HEK293T (cell line): ENCODE results near the gene ZNRF3.

Experiments
- CTCF ChIA-PET: fragments of 350-600 bp; formaldehyde crosslinking; extraction: SDS; loops from one replicate; lab custom pipeline; 2021; ENCODE audit warnings: antibody characterized with exemption, inconsistent platforms; lab: Yijun Ruan, JAX
- POLR2A ChIA-PET: fragments of 350-600 bp; formaldehyde crosslinking; extraction: SDS; loops from one replicate; lab custom pipeline; 2020; ENCODE audit warnings: antibody characterized with exemption, inconsistent platforms; lab: Yijun Ruan, JAX
- DNase-seq: peaks from one replicate; pipeline ENCODE4 v3.0.0; 2012; ENCODE audit warnings: mixed read lengths; ENCODE audit errors: extremely low spot score
- ARNT ChIP-seq: fragments of 450-650 bp; IDR thresholded peaks from 2 replicates; pipeline ENCODE4 v1.6.1; 2017; ENCODE audit warnings: mild to moderate bottlenecking
- BHLHE40 ChIP-seq: fragments of 450-650 bp; IDR thresholded peaks from 2 replicates; pipeline ENCODE4 v1.6.1; 2016; ENCODE audit warnings: mild to moderate bottlenecking, moderate library complexity, borderline replicate concordance
- CTBP1 ChIP-seq: fragments of 450-650 bp; IDR thresholded peaks from 2 replicates; pipeline ENCODE4 v1.6.1; 2016; ENCODE audit warnings: borderline replicate concordance
- ELF4 ChIP-seq: fragments of 450-650 bp; IDR thresholded peaks from 2 replicates; pipeline ENCODE4 v1.6.1; 2017; ENCODE audit warnings: antibody characterized with exemption
- FOXA1 ChIP-seq: fragments of 450-650 bp; IDR thresholded peaks from 2 replicates; pipeline ENCODE4 v1.6.1; 2016; ENCODE audit warnings: mild to moderate bottlenecking
- FOXK2 ChIP-seq: fragments of 450-650 bp; IDR thresholded peaks from 2 replicates; pipeline ENCODE4 v1.6.1; 2016; ENCODE audit warnings: mild to moderate bottlenecking
- FOXM1 ChIP-seq: fragments of 450-650 bp; IDR thresholded peaks from 2 replicates; pipeline ENCODE4 v1.6.1; 2017; ENCODE audit warnings: mild to moderate bottlenecking, borderline replicate concordance
- HDGF ChIP-seq: fragments of 450-650 bp; IDR thresholded peaks from 2 replicates; pipeline ENCODE4 v1.6.1; 2017; ENCODE audit warnings: antibody characterized with exemption, borderline replicate concordance
- L3MBTL2 ChIP-seq: fragments of 450-650 bp; conservative IDR thresholded peaks from 2 replicates; pipeline ENCODE4 v1.6.1; 2016; ENCODE audit warnings: mild to moderate bottlenecking
- LEF1 ChIP-seq: fragments of 450-650 bp; IDR thresholded peaks from 2 replicates; pipeline ENCODE4 v1.6.1; 2017; ENCODE audit warnings: mild to moderate bottlenecking, borderline replicate concordance
- NFRKB ChIP-seq: fragments of 450-650 bp; IDR thresholded peaks from 2 replicates; pipeline ENCODE4 v1.6.1; 2016; ENCODE audit warnings: mild to moderate bottlenecking, moderate library complexity
- SP1 ChIP-seq: fragments of 450-650 bp; IDR thresholded peaks from 2 replicates; pipeline ENCODE4 v1.6.1; 2017
- SUZ12 ChIP-seq: fragments of 450-650 bp; IDR thresholded peaks from 2 replicates; pipeline ENCODE4 v1.6.1; 2016; ENCODE audit warnings: mild to moderate bottlenecking
- TARDBP ChIP-seq: fragments of 450-650 bp; IDR thresholded peaks from 2 replicates; pipeline ENCODE4 v1.6.1; 2016
- ZNF384 ChIP-seq: fragments of 450-650 bp; IDR thresholded peaks from 2 replicates; pipeline ENCODE4 v1.6.1; 2016
- TF ChIP-seq, protein P1 (sequence below): fragments of 450-650 bp; IDR thresholded peaks from 2 replicates; pipeline ENCODE4 v1.6.1; 2016

Gene ZNRF3

GRCh38 chr22:29022101-29022817, 138.9 kb downstream of the ZNRF3 start:
- ChIA-PET CTCF (no interaction called here), POLR2A (no interaction called here)
- no peak for TF ChIP-seq NFRKB
- TF ChIP-seq ARNT, result no peak
- TF ChIP-seq ELF4, result no peak
- no peak for DNase-seq

- TF ChIP-seq SUZ12, result no peak
- no peak for TF ChIP-seq FOXM1
- TF ChIP-seq CTBP1, result no peak
- DNase-seq, result no peak
- ChIA-PET CTCF (no interaction called here), POLR2A (no interaction called here)
These were observed 139.9 kb downstream of the ZNRF3 start for GRCh38 chr22:29023172-29023796.

DNA sequence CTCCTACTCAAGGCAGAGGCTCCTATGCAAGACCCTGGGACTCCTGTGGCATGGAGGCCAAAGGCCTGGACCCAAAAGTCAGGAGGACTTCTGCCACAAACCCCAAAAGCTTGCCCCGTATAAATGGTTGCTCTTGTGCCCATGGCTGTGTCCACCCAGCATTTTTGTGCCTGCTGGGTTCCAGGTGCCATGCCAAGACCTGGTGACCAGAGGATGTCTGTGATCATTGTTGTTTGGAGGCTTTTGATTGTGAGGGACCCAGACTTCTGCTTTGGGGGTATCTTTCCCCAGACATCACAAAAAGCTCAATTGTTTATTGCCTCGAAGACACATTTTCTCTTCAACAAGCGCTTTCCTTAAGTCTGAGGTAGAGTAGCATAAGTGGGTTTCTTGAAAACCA, 143.2 kb downstream of the ZNRF3 start:
- CTCF ChIA-PET, result no interaction called here
- POLR2A ChIA-PET, result interaction anchor here (2.6 kb wide), 1 partner anchor 144 kb away, joined by 8 read pairs; the partner anchor contains the start of gene ZNRF3
- no peak for TF ChIP-seq ZNF384
- no peak for TF ChIP-seq LEF1
- TF ChIP-seq NFRKB, result no peak
- TF ChIP-seq BHLHE40, result no peak
- TF ChIP-seq L3MBTL2, result no peak
- no peak for TF ChIP-seq CTBP1
- TF ChIP-seq SUZ12, result no peak
- no peak for TF ChIP-seq HDGF
- no peak for DNase-seq

DNA sequence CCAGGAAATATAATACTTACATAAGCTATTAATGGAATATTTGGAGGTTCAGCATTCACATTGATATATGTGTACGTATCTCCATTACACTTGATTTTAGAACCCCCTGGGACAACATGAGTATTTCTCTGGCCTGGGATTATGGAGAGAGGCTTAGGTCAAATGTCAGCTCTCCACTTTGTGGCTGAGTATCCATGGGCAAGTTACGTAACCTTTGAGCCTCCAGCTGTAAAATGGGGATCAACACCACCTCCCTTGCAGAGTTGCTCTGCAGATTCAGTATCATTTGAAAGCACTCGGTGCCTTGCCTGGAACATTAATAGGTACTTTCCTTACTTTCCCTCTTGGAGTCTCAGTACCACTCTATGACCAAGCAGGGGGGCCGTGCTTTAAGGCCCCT, 145.1 kb downstream of the ZNRF3 start:
- ChIA-PET CTCF (no interaction called here), POLR2A (interaction anchor here (2.6 kb wide), 1 partner anchor 146 kb away, joined by 8 read pairs; the partner anchor contains the start of gene ZNRF3)
- TF ChIP-seq HDGF (no peak), ZNF384 (no peak), SP1 (no peak), NFRKB (no peak), BHLHE40 (no peak), FOXK2 (no peak), LEF1 (no peak), TARDBP (no peak), SUZ12 (no peak), L3MBTL2 (no peak), FOXA1 (no peak), ARNT (no peak)
- TF ChIP-seq, protein P1, sequence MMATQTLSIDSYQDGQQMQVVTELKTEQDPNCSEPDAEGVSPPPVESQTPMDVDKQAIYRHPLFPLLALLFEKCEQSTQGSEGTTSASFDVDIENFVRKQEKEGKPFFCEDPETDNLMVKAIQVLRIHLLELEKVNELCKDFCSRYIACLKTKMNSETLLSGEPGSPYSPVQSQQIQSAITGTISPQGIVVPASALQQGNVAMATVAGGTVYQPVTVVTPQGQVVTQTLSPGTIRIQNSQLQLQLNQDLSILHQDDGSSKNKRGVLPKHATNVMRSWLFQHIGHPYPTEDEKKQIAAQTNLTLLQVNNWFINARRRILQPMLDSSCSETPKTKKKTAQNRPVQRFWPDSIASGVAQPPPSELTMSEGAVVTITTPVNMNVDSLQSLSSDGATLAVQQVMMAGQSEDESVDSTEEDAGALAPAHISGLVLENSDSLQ, result no peak
- no peak for DNase-seq

DNA sequence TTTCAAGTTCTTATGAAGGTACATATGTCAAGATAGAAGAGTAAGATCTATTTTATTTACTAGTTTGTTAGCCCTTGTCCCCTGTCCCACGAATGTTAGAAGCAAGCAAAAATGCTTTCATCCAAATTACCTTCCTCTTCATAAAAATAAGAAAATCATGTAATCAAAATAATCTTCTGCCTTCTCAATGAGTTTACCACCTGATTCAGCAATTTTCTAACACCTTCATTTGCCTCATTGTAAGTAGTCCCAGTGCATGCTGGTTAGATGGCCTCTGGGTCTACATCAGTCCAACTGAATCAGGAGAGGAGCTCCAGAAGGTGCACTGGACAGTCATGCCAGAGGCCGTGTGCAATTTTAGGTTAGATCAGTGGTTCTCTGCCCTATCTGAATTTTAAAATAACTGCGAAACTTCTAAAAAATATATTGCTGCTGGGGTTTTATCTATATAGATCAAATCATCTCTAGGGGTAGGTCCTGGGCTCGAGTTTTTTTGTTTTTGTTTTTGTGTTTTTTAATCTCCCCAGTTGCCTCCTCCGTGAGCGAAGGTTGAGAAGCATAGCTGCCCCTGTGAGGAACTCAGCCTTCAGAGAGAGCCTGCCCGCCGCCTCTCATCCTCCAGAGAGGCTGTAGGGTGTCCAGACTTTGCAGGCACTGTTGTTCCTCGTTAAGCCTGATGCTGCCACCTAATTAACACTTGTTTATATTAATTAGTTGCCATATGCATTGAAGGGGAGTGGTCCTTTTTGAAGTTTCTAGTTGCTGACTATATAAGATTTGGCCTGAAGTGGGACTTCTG, 146.0 kb downstream of the ZNRF3 start:
- no peak for TF ChIP-seq HDGF
- no peak for TF ChIP-seq FOXM1
- no peak for TF ChIP-seq CTBP1
- no peak for TF ChIP-seq FOXK2
- no peak for TF ChIP-seq ZNF384
- TF ChIP-seq ARNT, result no peak
- ChIA-PET CTCF (interaction anchor here (1.2 kb wide), 1 partner anchor 12 kb away, joined by 3 read pairs; no protein-coding TSS in a partner anchor), POLR2A (interaction anchor here (0.8 kb wide), 1 partner anchor 146 kb away, joined by 3 read pairs; the partner anchor contains the start of gene ZNRF3)
- no peak for DNase-seq

GRCh38 chr22:29030016-29030617, 146.7 kb downstream of the ZNRF3 start:
- DNase-seq, result no peak
- CTCF ChIA-PET, result interaction anchor here (0.7 to 1.4 kb wide), 3 partner anchors 11 to 175 kb away, joined by 3 read pairs; no protein-coding TSS in a partner anchor
- POLR2A ChIA-PET, result interaction anchor here (0.8 to 1.2 kb wide), 2 partner anchors 147 kb away, joined by 3 to 4 read pairs; partner anchors contain the start of gene ZNRF3
- TF ChIP-seq CTBP1 (no peak), NFRKB (no peak), ZNF384 (no peak), ELF4 (no peak), LEF1 (no peak), FOXM1 (no peak), SP1 (no peak), HDGF (no peak), FOXA1 (no peak), TARDBP (no peak), SUZ12 (no peak), ARNT (no peak), L3MBTL2 (no peak)
- TF ChIP-seq, protein P1, result no peak
